Measurements from ENCODE around the gene KIAA1671. TPM values are rescaled to one million over a fixed set of nuclear protein-coding genes. Genes with fewer than 3 reads are reported as not detected.

Gene KIAA1671
- total and polyA plus RNA-seq, 5 donors from 2014 or later, result 0.21 to 3.3 (median 0.65) TPM; not detected in 1

- Mint-ChIP-seq H3K4me3 (peak overlapping the region; percentile 33 to 87 (median 70)), H3K4me1 (peaks cover 0 to 24% (median 7%) of the 10 kb centered on the region in 4 donors), H3K27me3 (peaks cover 19% of the 10 kb centered on the region), H3K36me3 (no peaks in the 10 kb centered on the region), H3K27ac (no peak overlapping the region), H3K9me3 (peaks cover 0 to 2% (median 0%) of the 10 kb centered on the region in 7 donors)
- peaks cover 9% of the 10 kb centered on the region for H3K4me1 ChIP-seq (ENCODE audit: control insufficient read depth, insufficient read depth, low read length, poor library complexity, severe bottlenecking)
- ATAC-seq (ENCODE audit: low read depth in 2 of 2), result no peak
- H3K27me3 ChIP-seq (ENCODE audit: control insufficient read depth, insufficient read depth, low read length), result peaks cover 2% of the 10 kb centered on the region
- H3K27ac ChIP-seq (ENCODE audit: insufficient read depth, low read length, poor library complexity, severe bottlenecking), result no peak overlapping the region
- H3K36me3 ChIP-seq (ENCODE audit: control insufficient read depth, insufficient read depth, low read length), result no peaks in the 10 kb centered on the region
- H3K4me3 ChIP-seq (ENCODE audit: low read depth, low read length), result no peak overlapping the region
- no peak for DNase-seq
- peaks cover 0 to 3% of the 10 kb centered on the region in 2 experiments for H3K9me3 ChIP-seq (ENCODE audit: control insufficient read depth in 2 of 2, low read length in 2 of 2)
Observed at GRCh38 chr22:25111579-25112517, 159.3 kb downstream of the KIAA1671 start.

- Histone ChIP-seq H3K4me3 (ENCODE audit: low read depth, low read length) (no peak overlapping the region), H3K27me3 (ENCODE audit: control insufficient read depth, insufficient read depth, low read length) (peaks cover 2% of the 10 kb centered on the region), H3K36me3 (ENCODE audit: control insufficient read depth, insufficient read depth, low read length) (no peaks in the 10 kb centered on the region), H3K4me1 (ENCODE audit: control insufficient read depth, insufficient read depth, low read length, poor library complexity, severe bottlenecking) (peaks cover 9% of the 10 kb centered on the region), H3K9me3 (ENCODE audit: control insufficient read depth in 2 of 2, low read length in 2 of 2) (peaks cover 0 to 3% of the 10 kb centered on the region in 2 experiments), H3K27ac (ENCODE audit: insufficient read depth, low read length, poor library complexity, severe bottlenecking) (no peak overlapping the region)
- peak overlapping the region in 2 of 3 donors; percentile 49 to 77 for H3K27ac Mint-ChIP-seq
- peaks cover 0 to 2% (median 0%) of the 10 kb centered on the region in 7 donors for H3K9me3 Mint-ChIP-seq
- DNase-seq (no peak), ATAC-seq (ENCODE audit: low read depth in 2 of 2) (no peak)
- peaks cover 0 to 24% (median 7%) of the 10 kb centered on the region in 4 donors for H3K4me1 Mint-ChIP-seq
- H3K36me3 Mint-ChIP-seq, result no peaks in the 10 kb centered on the region
- H3K27me3 Mint-ChIP-seq, result peaks cover 19% of the 10 kb centered on the region
- H3K4me3 Mint-ChIP-seq, result peak overlapping the region in 2 of 4 donors; percentile 55 to 61
Observed at GRCh38 chr22:25112538-25113253, 160.2 kb downstream of the KIAA1671 start.

- peaks cover 2% of the 10 kb centered on the region for H3K27me3 ChIP-seq (ENCODE audit: control insufficient read depth, insufficient read depth, low read length)
- Mint-ChIP-seq H3K36me3 (no peaks in the 10 kb centered on the region), H3K27ac (no peak overlapping the region), H3K9me3 (peaks cover 0 to 2% (median 0%) of the 10 kb centered on the region in 7 donors), H3K4me1 (peaks cover 0 to 24% (median 7%) of the 10 kb centered on the region in 4 donors), H3K27me3 (peaks cover 18% of the 10 kb centered on the region), H3K4me3 (peak overlapping the region in 1 of 4 donors; percentile 55)
- peaks cover 0 to 3% of the 10 kb centered on the region in 2 experiments for H3K9me3 ChIP-seq (ENCODE audit: control insufficient read depth in 2 of 2, low read length in 2 of 2)
- peaks cover 9% of the 10 kb centered on the region for H3K4me1 ChIP-seq (ENCODE audit: control insufficient read depth, insufficient read depth, low read length, poor library complexity, severe bottlenecking)
- ATAC-seq (ENCODE audit: low read depth in 2 of 2) (no peak), DNase-seq (no peak)
- no peak overlapping the region for H3K4me3 ChIP-seq (ENCODE audit: low read depth, low read length)
- H3K36me3 ChIP-seq (ENCODE audit: control insufficient read depth, insufficient read depth, low read length), result no peaks in the 10 kb centered on the region
- H3K27ac ChIP-seq (ENCODE audit: insufficient read depth, low read length, poor library complexity, severe bottlenecking), result no peak overlapping the region
Observed at GRCh38 chr22:25113316-25113721, 160.8 kb downstream of the KIAA1671 start.

- Histone ChIP-seq H3K27me3 (ENCODE audit: control insufficient read depth, insufficient read depth, low read length) (no peaks in the 10 kb centered on the region), H3K4me1 (ENCODE audit: control insufficient read depth, insufficient read depth, low read length, poor library complexity, severe bottlenecking) (peaks cover 9% of the 10 kb centered on the region), H3K9me3 (ENCODE audit: control insufficient read depth in 2 of 2, low read length in 2 of 2) (no peaks in the 10 kb centered on the region), H3K36me3 (ENCODE audit: control insufficient read depth, insufficient read depth, low read length) (no peaks in the 10 kb centered on the region), H3K4me3 (ENCODE audit: low read depth, low read length) (no peak overlapping the region), H3K27ac (ENCODE audit: insufficient read depth, low read length, poor library complexity, severe bottlenecking) (no peak overlapping the region)
- ATAC-seq (ENCODE audit: low read depth in 2 of 2) (no peak), DNase-seq (no peak)
- Mint-ChIP-seq H3K27me3 (peaks cover 12% of the 10 kb centered on the region), H3K27ac (no peak overlapping the region), H3K4me1 (peaks cover 0 to 24% (median 7%) of the 10 kb centered on the region in 4 donors), H3K36me3 (no peaks in the 10 kb centered on the region), H3K4me3 (no peak overlapping the region), H3K9me3 (peaks cover 0 to under 1% (median 0%) of the 10 kb centered on the region in 7 donors)
Observed at GRCh38 chr22:25114369-25115362, 162.2 kb downstream of the KIAA1671 start.

- Mint-ChIP-seq H3K4me3 (no peak overlapping the region), H3K27me3 (no peaks in the 10 kb centered on the region), H3K27ac (no peak overlapping the region), H3K9me3 (no peaks in the 10 kb centered on the region), H3K36me3 (no peaks in the 10 kb centered on the region), H3K4me1 (no peaks in the 10 kb centered on the region)
- Histone ChIP-seq H3K36me3 (ENCODE audit: control insufficient read depth, insufficient read depth, low read length) (no peaks in the 10 kb centered on the region), H3K27ac (ENCODE audit: insufficient read depth, low read length, poor library complexity, severe bottlenecking) (no peak overlapping the region), H3K4me1 (ENCODE audit: control insufficient read depth, insufficient read depth, low read length, poor library complexity, severe bottlenecking) (no peaks in the 10 kb centered on the region), H3K4me3 (ENCODE audit: low read depth, low read length) (no peak overlapping the region), H3K27me3 (ENCODE audit: control insufficient read depth, insufficient read depth, low read length) (no peaks in the 10 kb centered on the region), H3K9me3 (ENCODE audit: control insufficient read depth in 2 of 2, low read length in 2 of 2) (no peaks in the 10 kb centered on the region)
- ATAC-seq (ENCODE audit: low read depth in 2 of 2) (no peak), DNase-seq (no peak)
Observed at GRCh38 chr22:25119609-25120008, 167.1 kb downstream of the KIAA1671 start.

GRCh38 chr22:25120093-25120561, 167.6 kb downstream of the KIAA1671 start:
- Histone ChIP-seq H3K27me3 (ENCODE audit: control insufficient read depth, insufficient read depth, low read length) (no peaks in the 10 kb centered on the region), H3K9me3 (ENCODE audit: control insufficient read depth in 2 of 2, low read length in 2 of 2) (no peaks in the 10 kb centered on the region), H3K27ac (ENCODE audit: insufficient read depth, low read length, poor library complexity, severe bottlenecking) (no peak overlapping the region), H3K36me3 (ENCODE audit: control insufficient read depth, insufficient read depth, low read length) (no peaks in the 10 kb centered on the region), H3K4me3 (ENCODE audit: low read depth, low read length) (no peak overlapping the region), H3K4me1 (ENCODE audit: control insufficient read depth, insufficient read depth, low read length, poor library complexity, severe bottlenecking) (no peaks in the 10 kb centered on the region)
- Mint-ChIP-seq H3K27ac (no peak overlapping the region), H3K4me3 (no peak overlapping the region), H3K4me1 (no peaks in the 10 kb centered on the region), H3K36me3 (no peaks in the 10 kb centered on the region), H3K9me3 (no peaks in the 10 kb centered on the region), H3K27me3 (no peaks in the 10 kb centered on the region)
- ATAC-seq (ENCODE audit: low read depth in 2 of 2), result no peak
- no peak for DNase-seq

- H3K4me3 Mint-ChIP-seq, result no peak overlapping the region
- DNase-seq, result no peak
- no peaks in the 10 kb centered on the region for H3K4me1 Mint-ChIP-seq
- H3K27ac Mint-ChIP-seq, result no peak overlapping the region
- Histone ChIP-seq H3K36me3 (ENCODE audit: control insufficient read depth, insufficient read depth, low read length) (no peaks in the 10 kb centered on the region), H3K4me1 (ENCODE audit: control insufficient read depth, insufficient read depth, low read length, poor library complexity, severe bottlenecking) (no peaks in the 10 kb centered on the region), H3K9me3 (ENCODE audit: control insufficient read depth in 2 of 2, low read length in 2 of 2) (no peaks in the 10 kb centered on the region), H3K4me3 (ENCODE audit: low read depth, low read length) (no peak overlapping the region), H3K27ac (ENCODE audit: insufficient read depth, low read length, poor library complexity, severe bottlenecking) (no peak overlapping the region), H3K27me3 (ENCODE audit: control insufficient read depth, insufficient read depth, low read length) (no peaks in the 10 kb centered on the region)
- ATAC-seq (ENCODE audit: low read depth in 2 of 2), result no peak
- no peaks in the 10 kb centered on the region for H3K27me3 Mint-ChIP-seq
- no peaks in the 10 kb centered on the region for H3K9me3 Mint-ChIP-seq
- no peaks in the 10 kb centered on the region for H3K36me3 Mint-ChIP-seq
Observed at GRCh38 chr22:25120761-25121212, 168.3 kb downstream of the KIAA1671 start.
